ENCODE results near the gene TFF1.

DNA sequence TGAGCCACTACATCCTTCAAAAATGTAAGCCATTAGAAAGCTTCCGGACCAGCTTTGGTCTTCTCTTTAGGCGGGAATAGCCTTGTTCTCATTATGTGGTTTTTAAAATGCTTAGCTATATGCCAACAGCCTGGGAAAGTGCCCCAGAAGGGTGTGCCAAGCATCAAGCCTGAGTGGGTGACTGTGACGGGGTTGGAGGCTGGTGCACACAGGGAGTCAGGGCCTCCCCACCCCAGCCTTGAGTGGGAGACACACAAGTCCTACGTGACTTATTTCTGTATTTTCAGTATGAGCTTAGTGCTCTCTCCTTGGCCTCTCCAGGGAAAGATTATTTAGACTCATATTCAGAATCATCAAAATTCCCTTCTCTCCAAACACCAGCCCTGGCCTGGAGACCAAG, 47.2 kb upstream of the TFF1 start:
- TF ChIP-seq POLR2A (IDR thresholded peaks at IDR 0.05; ENCODE audit: low read length), result no peak
- no peak for TF ChIP-seq GATA1 (IDR thresholded peaks at IDR 0.05; ENCODE audit: low read depth, low read length)

Measured in erythroblast (primary cell).